H1 (cell line): Measurements from ENCODE around the gene HMCN1. TPM values are rescaled to one million over a fixed set of nuclear protein-coding genes. Genes with fewer than 3 reads are reported as not detected.

ENCODE experiments used
- CTCF ChIA-PET: fragments of 300-600 bp; sonication (Branson Sonifier 250); formaldehyde crosslinking; loops from one replicate; lab custom pipeline; 2021; ENCODE audit not compliant: partially characterized antibody; lab: Charles Lee
- POLR2A ChIA-PET: fragments of 300-600 bp; sonication (Branson Sonifier 250); formaldehyde crosslinking; loops from one replicate; lab custom pipeline; 2021; ENCODE audit warnings: inconsistent platforms; ENCODE audit not compliant: partially characterized antibody; lab: Charles Lee
- DNase-seq, 2 experiments: peaks; one replicate each; pipeline versions ENCODE4 v3.0.0 to v3.0.0-alpha.2; 2010 to 2022; ENCODE audit warnings: low spot score in 2 of 2, low read depth in 1 of 2, mixed read lengths in 1 of 2
- FAIRE-seq: peaks from 2 replicates; lab custom pipeline; 2011; peaks lifted over from hg19 to GRCh38; lab: Jason Lieb, UNC
- H2AFZ ChIP-seq: 2 replicates; pipeline ENCODE4 v1.8.1; 2012; ENCODE audit warnings: low read length, inconsistent platforms
- H2AK5ac ChIP-seq: 2 replicates; pipeline ENCODE4 v1.6.1; 2013; ENCODE audit warnings: low read depth, low read length
- H2BK120ac ChIP-seq: replicated peaks from 2 replicates; pipeline ENCODE3; 2013; ENCODE audit warnings: low read depth, low read length, inconsistent platforms
- H2BK12ac ChIP-seq: 2 replicates; pipeline ENCODE4 v1.6.1; 2013; ENCODE audit warnings: low read depth, low read length
- H2BK15ac ChIP-seq: 2 replicates; pipeline ENCODE4 v1.6.1; 2013; ENCODE audit warnings: low read length
- H2BK20ac ChIP-seq: 2 replicates; pipeline ENCODE4 v1.6.1; 2013; ENCODE audit warnings: low read length
- H2BK5ac ChIP-seq: 2 replicates; pipeline ENCODE4 v1.6.1; 2013; ENCODE audit warnings: low read depth, low read length
- H3K14ac ChIP-seq: 2 replicates; pipeline ENCODE4 v1.6.1; 2013; ENCODE audit warnings: inconsistent platforms; ENCODE audit not compliant: insufficient read length
- H3K18ac ChIP-seq: 2 replicates; pipeline ENCODE4 v1.6.1; 2013; ENCODE audit warnings: low read length; ENCODE audit errors: extremely low read depth
- H3K23ac ChIP-seq: 2 replicates; pipeline ENCODE4 v1.6.1; 2013; ENCODE audit warnings: inconsistent platforms; ENCODE audit not compliant: insufficient read length
- H3K23me2 ChIP-seq: 2 replicates; pipeline ENCODE4 v1.6.1; 2013; ENCODE audit warnings: low read depth, low read length
- H3K27ac ChIP-seq: 2 replicates; pipeline ENCODE4 v1.6.1; 2011; ENCODE audit warnings: low read depth, low read length, inconsistent platforms
- H3K27me3 ChIP-seq, 4 experiments: replicated peaks in 1 of 4; 1 replicate in 1 of 4; 2 replicates in 3 of 4; pipeline versions ENCODE4 v1.6.1 to v1.8.1; 2011 to 2013; ENCODE audit warnings: low read length in 3 of 4, mild to moderate bottlenecking in 3 of 4, inconsistent platforms in 2 of 4, mixed read lengths in 2 of 4, moderate library complexity in 1 of 4; ENCODE audit not compliant: control insufficient read depth in 3 of 4, insufficient read depth in 3 of 4; ENCODE audit errors: extremely low read depth in 1 of 4
- H3K36me3 ChIP-seq, 4 experiments: 2 replicates each; pipeline versions ENCODE4 v1.6.1 to v1.8.1; 2011 to 2013; ENCODE audit warnings: mild to moderate bottlenecking in 4 of 4, low read length in 3 of 4, moderate library complexity in 2 of 4, control low read depth in 1 of 4, inconsistent platforms in 1 of 4; ENCODE audit not compliant: insufficient read depth in 4 of 4, control insufficient read depth in 2 of 4
- H3K4ac ChIP-seq: replicated peaks from 2 replicates; pipeline ENCODE3; 2013; ENCODE audit warnings: low read length, low read depth, mixed read lengths, inconsistent platforms; ENCODE audit not compliant: insufficient read length
- H3K4me1 ChIP-seq, 4 experiments: replicated peaks in 1 of 4; 1 replicate in 1 of 4; 2 replicates in 3 of 4; pipeline versions ENCODE4 v1.6.1 to v1.8.1; 2011 to 2013; ENCODE audit warnings: low read length in 3 of 4, inconsistent platforms in 2 of 4, mixed read lengths in 1 of 4; ENCODE audit not compliant: insufficient read depth in 4 of 4, control insufficient read depth in 3 of 4
- H3K4me2 ChIP-seq, 2 experiments: 2 replicates each; pipeline versions ENCODE4 v1.6.1 to v1.8.1; 2011 to 2013; ENCODE audit warnings: low read depth in 2 of 2, low read length in 2 of 2, control low read depth in 1 of 2, inconsistent platforms in 1 of 2, mild to moderate bottlenecking in 1 of 2; ENCODE audit not compliant: insufficient read depth in 1 of 2
- H3K4me3 ChIP-seq, 4 experiments: fragments of 200-600, 300-600 bp in 1 of 4; sonication (generic), shearing (Covaris generic), sonication (Bioruptor Twin) in 1 of 4; 2 replicates each; pipeline versions ENCODE4 v1.5.1 to v1.8.1; 2011 to 2016; ENCODE audit warnings: low read length in 4 of 4, low read depth in 3 of 4, control low read depth in 2 of 4, inconsistent platforms in 2 of 4, mild to moderate bottlenecking in 2 of 4, mixed read lengths in 1 of 4, moderate library complexity in 1 of 4; ENCODE audit not compliant: insufficient read depth in 2 of 4; ENCODE audit errors: extremely low read depth in 1 of 4
- H3K56ac ChIP-seq: replicated peaks from 2 replicates; pipeline ENCODE3; 2013; ENCODE audit warnings: low read depth, mild to moderate bottlenecking, mixed read lengths, low read length, inconsistent platforms; ENCODE audit not compliant: insufficient read length
- H3K79me1 ChIP-seq: 2 replicates; pipeline ENCODE4 v1.6.1; 2013; ENCODE audit warnings: low read depth, low read length, control low read depth
- H3K79me2 ChIP-seq, 2 experiments: 2 replicates each; pipeline versions ENCODE4 v1.6.1 to v1.8.1; 2012 to 2013; ENCODE audit warnings: low read length in 2 of 2, mild to moderate bottlenecking in 2 of 2, inconsistent platforms in 1 of 2; ENCODE audit not compliant: insufficient read depth in 2 of 2, control insufficient read depth in 1 of 2
- H3K9ac ChIP-seq, 4 experiments: replicated peaks in 1 of 4; 1 replicate in 1 of 4; 2 replicates in 3 of 4; pipeline versions ENCODE4 v1.6.1 to v1.8.1; 2011 to 2013; ENCODE audit warnings: low read depth in 3 of 4, low read length in 3 of 4, control low read depth in 2 of 4, mild to moderate bottlenecking in 2 of 4, moderate library complexity in 2 of 4, inconsistent platforms in 1 of 4; ENCODE audit errors: extremely low read depth in 1 of 4
- H3K9me3 ChIP-seq, 2 experiments: 2 replicates each; pipeline versions ENCODE4 v1.6.1 to v1.8.1; 2012 to 2013; ENCODE audit warnings: mild to moderate bottlenecking in 2 of 2, moderate library complexity in 2 of 2, control low read depth in 1 of 2, inconsistent platforms in 1 of 2, low read depth in 1 of 2, low read length in 1 of 2, mixed read lengths in 1 of 2; ENCODE audit not compliant: insufficient read depth in 2 of 2
- H4K20me1 ChIP-seq, 2 experiments: replicated peaks in 1 of 2; 2 replicates each; pipeline versions ENCODE3 to v1.8.1; 2011 to 2013; ENCODE audit warnings: inconsistent platforms in 2 of 2, low read length in 2 of 2, mild to moderate bottlenecking in 1 of 2; ENCODE audit not compliant: insufficient read depth in 2 of 2, control insufficient read depth in 1 of 2
- H4K5ac ChIP-seq: 2 replicates; pipeline ENCODE4 v1.6.1; 2013; ENCODE audit warnings: low read length, low read depth, mixed read lengths, inconsistent platforms; ENCODE audit not compliant: insufficient read length
- H4K8ac ChIP-seq: 2 replicates; pipeline ENCODE4 v1.8.0; 2013; ENCODE audit warnings: mild to moderate bottlenecking, moderate library complexity, low read length, inconsistent platforms; ENCODE audit not compliant: insufficient read depth; ENCODE audit errors: extremely low read depth
- H4K91ac ChIP-seq: replicated peaks from 2 replicates; pipeline ENCODE3; 2013; ENCODE audit warnings: low read length, mixed read lengths, inconsistent platforms; ENCODE audit not compliant: insufficient read length
- BACH1 ChIP-seq: IDR thresholded peaks from 2 replicates; pipeline ENCODE4 v1.6.1; 2012; ENCODE audit warnings: low read length, improper control_type of control experiment
- CTBP2 ChIP-seq: IDR thresholded peaks from 2 replicates; pipeline ENCODE4 v1.7.0; 2011; ENCODE audit warnings: borderline replicate concordance, mild to moderate bottlenecking, moderate library complexity, mixed read lengths, low read length; ENCODE audit not compliant: insufficient read depth, insufficient read length
- HDAC6 ChIP-seq: IDR thresholded peaks from one replicate; pipeline ENCODE4 v1.7.1; 2012; ENCODE audit warnings: low read depth, mild to moderate bottlenecking, inconsistent platforms, low read length, moderate library complexity
- KDM1A ChIP-seq: fragments of 200-600, 300-600 bp; sonication (generic); IDR thresholded peaks from 2 replicates; pipeline ENCODE4 v1.7.1; 2016; ENCODE audit warnings: mild to moderate bottlenecking, low read length, borderline replicate concordance
- NRF1 ChIP-seq: IDR thresholded peaks from 2 replicates; pipeline ENCODE4 v1.6.1; 2011; ENCODE audit warnings: mild to moderate bottlenecking, low read depth, low read length, improper control_type of control experiment
- PHF8 ChIP-seq: fragments of 200-600 bp; sonication (generic); conservative IDR thresholded peaks from 2 replicates; pipeline ENCODE4 v1.7.1; 2012; ENCODE audit warnings: low read depth, mild to moderate bottlenecking, inconsistent platforms, low read length, moderate library complexity
- POU5F1 ChIP-seq: IDR thresholded peaks from 2 replicates; pipeline ENCODE4 v1.6.1; 2011; ENCODE audit warnings: low read depth, mild to moderate bottlenecking, low read length, moderate library complexity
- RBBP5 ChIP-seq: IDR thresholded peaks from 2 replicates; pipeline ENCODE4 v1.7.1; 2012; ENCODE audit warnings: low read depth, mild to moderate bottlenecking, inconsistent platforms, low read length, moderate library complexity, borderline replicate concordance
- RFX5 ChIP-seq: IDR thresholded peaks from 2 replicates; pipeline ENCODE4 v1.6.1; 2011; ENCODE audit warnings: low read depth, low read length, improper control_type of control experiment, borderline replicate concordance
- SAP30 ChIP-seq: fragments of 300-600 bp; sonication (generic); IDR thresholded peaks from 2 replicates; pipeline ENCODE4 v1.7.1; 2012; ENCODE audit warnings: low read length, moderate library complexity, mild to moderate bottlenecking, inconsistent platforms; ENCODE audit not compliant: insufficient read depth, insufficient replicate concordance
- SIRT6 ChIP-seq: IDR thresholded peaks from one replicate; pipeline ENCODE4 v1.7.1; 2012; ENCODE audit warnings: low read length, inconsistent platforms
- TBP ChIP-seq: IDR thresholded peaks from 2 replicates; pipeline ENCODE4 v1.6.1; 2011; ENCODE audit warnings: low read depth, low read length, improper control_type of control experiment
- WGBS, 2 experiments: shearing (Covaris generic) in 1 of 2; methylation state at CpG; one replicate each; pipeline versions ENCODE4 v1.1.6 to v1.1.7; 2013 to 2015; ENCODE audit warnings: low lambda C conversion rate in 2 of 2, mixed read lengths in 2 of 2, inconsistent platforms in 1 of 2, low coverage in 1 of 2, missing lambda C conversion rate in 1 of 2; ENCODE audit not compliant: insufficient replicate concordance in 2 of 2, insufficient coverage in 1 of 2, insufficient read length in 1 of 2; ENCODE audit errors: extremely low coverage in 1 of 2, missing lambda C conversion rate in 1 of 2; 5-methylcytosine and 5-hydroxymethylcytosine counted together
- polyA plus RNA-seq, 7 experiments: library from polyadenylated mRNA; depleted of rRNA in 3 of 7; stranded (reverse) in 5 of 7; unstranded in 2 of 7; fragments of >200 nt in 5 of 7; fragments of 200-250 nt in 2 of 7; gene quantifications; 1 replicate in 5 of 7; 2 replicates in 1 of 7; 4 replicates in 1 of 7; pipeline versions ENCODE4 v1.2.1 to v1.2.3, GENCODE V29; 2011 to 2013; ENCODE audit warnings: missing spikeins in 2 of 7, mixed read lengths in 2 of 7
- total RNA-seq: library from RNA; stranded (reverse); fragmentation: NEBNext Ultra II Directional; extraction: Animal tissue kit (Norgen Biotek cat#: 25700); gene quantifications from 2 replicates; pipeline ENCODE4 v1.2.1, GENCODE V29; 2021

HMCN1 gene
- total and polyA plus RNA-seq, 2 of the 8 experiments (the other 6 are each of a cell fraction or from before 2014, with no cell fraction given) = 13.8 to 14.6 TPM

GRCh38 chr1:185864889-185865517 is 130.8 kb downstream of the HMCN1 start:
- H3K79me2 ChIP-seq = no peaks in the 10 kb centered on the region
- CTCF ChIA-PET = interaction anchor here (2.6 kb wide), 1 partner anchor 22 kb away, joined by 10 read pairs; no protein-coding TSS in a partner anchor
- no peak overlapping the region for H2BK5ac ChIP-seq
- H3K4me2 ChIP-seq = no peak overlapping the region
- WGBS, 2 experiments = 96% methylated on average over 2 of the region's 2 CpGs; no CpG with 5 or more reads in 1 of the 2 experiments
- no peak overlapping the region for H4K91ac ChIP-seq
- H4K8ac ChIP-seq = no peak overlapping the region
- TF ChIP-seq SAP30 (no peak), NRF1 (no peak), KDM1A (no peak), POU5F1 (no peak), CTBP2 (no peak), RFX5 (no peak), RBBP5 (no peak), BACH1 (no peak), PHF8 (no peak), TBP (no peak), SIRT6 (no peak), HDAC6 (no peak)
- TF ChIP-seq, all 59 proteins: peak for 0
- Histone ChIP-seq H3K18ac (no peak overlapping the region), H4K20me1 (no peaks in the 10 kb centered on the region), H3K14ac (no peak overlapping the region), H3K36me3 (no peaks in the 10 kb centered on the region), H2AK5ac (no peak overlapping the region), H3K79me1 (no peaks in the 10 kb centered on the region), H3K4me3 (no peak overlapping the region), H4K5ac (no peak overlapping the region), H3K9me3 (no peaks in the 10 kb centered on the region), H3K4ac (no peak overlapping the region), H3K9ac (no peak overlapping the region), H2BK12ac (no peak overlapping the region), H2AFZ (no peak overlapping the region), H3K27ac (peak overlapping the region; percentile 15; the same call in 1 of the 2 replicates), H3K27me3 (no peaks in the 10 kb centered on the region), H2BK15ac (no peak overlapping the region), H3K56ac (no peak overlapping the region), H3K4me1 (peaks cover 0 to 4% (median 1%) of the 10 kb centered on the region in 4 experiments; a peak in 1 of 7 replicates), H3K23ac (no peak overlapping the region), H3K23me2 (no peaks in the 10 kb centered on the region; the same call in 1 of the 2 replicates), H2BK20ac (no peak overlapping the region), H2BK120ac (no peak overlapping the region)
- POLR2A ChIA-PET = no interaction called here
- DNase-seq (no peak), FAIRE-seq (no peak)
